Prostate gland (tissue), 2 donors: ENCODE data around the gene POLDIP2.

Experiments
- CTCF ChIP-seq, 4 experiments: fragments of 200-600 bp in 2 of 4; fragments of 450-650 bp in 2 of 4; sonication (generic) in 2 of 4; IDR thresholded peaks; 1 replicate in 3 of 4; 2 replicates in 1 of 4; pipeline ENCODE4 v1.5.1; 2016 to 2019; ENCODE audit warnings: antibody characterized with exemption in 4 of 4, mild to moderate bottlenecking in 2 of 4, moderate library complexity in 2 of 4
- POLR2A ChIP-seq: fragments of 450-650 bp; IDR thresholded peaks from one replicate; pipeline ENCODE4 v1.6.1; 2016; ENCODE audit warnings: antibody characterized with exemption, mild to moderate bottlenecking
- POLR2AphosphoS5 ChIP-seq: sonication (generic); formaldehyde crosslinking; IDR thresholded peaks from one replicate; pipeline ENCODE4 v1.6.1; 2017; ENCODE audit warnings: antibody characterized with exemption

- TF ChIP-seq CTCF (IDR thresholded peaks at IDR 0.05), result no peak
- TF ChIP-seq POLR2A, result no peak
- TF ChIP-seq POLR2AphosphoS5, result no peak
Observed at GRCh38 chr17:28363186-28363585, 5.9 kb upstream of the POLDIP2 start.
